Measurements from ENCODE around the gene SYNPO2. TPM values are rescaled to one million over a fixed set of nuclear protein-coding genes. Genes with fewer than 3 reads are reported as not detected.

SYNPO2 gene
- total RNA-seq, 1 donor from 2014 or later = 0.09 TPM

DNA sequence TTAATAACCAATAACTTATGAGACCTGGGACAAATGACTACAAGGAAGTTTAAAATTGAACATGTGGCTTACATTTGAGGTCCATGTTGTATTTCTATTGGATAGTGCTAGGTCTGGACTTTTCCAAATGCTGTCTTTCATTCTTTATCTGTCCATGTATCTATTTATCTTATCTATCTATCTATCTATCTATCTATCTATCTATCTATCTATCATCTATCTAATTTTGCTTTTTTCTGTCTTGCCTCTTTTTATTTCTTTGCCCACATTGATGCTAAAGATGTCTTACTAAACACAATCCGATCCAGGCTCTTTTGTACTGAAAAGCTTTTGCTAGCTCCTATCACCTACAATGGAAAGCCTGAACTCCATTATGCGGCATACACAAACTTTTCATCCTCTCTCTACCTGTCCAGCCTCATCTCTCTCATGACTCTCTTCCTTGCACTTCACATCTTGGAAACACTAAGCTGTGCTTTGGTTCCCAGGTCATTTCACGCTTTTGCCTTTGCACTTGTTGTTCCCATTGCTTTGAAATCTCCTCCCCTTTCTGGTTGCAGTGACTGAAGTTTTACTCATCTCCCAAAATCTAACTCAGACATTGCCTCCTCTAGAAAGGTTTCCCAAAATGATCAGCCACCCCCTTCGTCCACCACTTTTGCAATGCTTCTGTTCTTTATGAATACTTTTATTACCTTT is 107.2 kb downstream of the SYNPO2 start:
- H2AFZ ChIP-seq (replicated peaks) = no peak overlapping the region
- DNase-seq (ENCODE audit: low spot score) = no peak

DNA sequence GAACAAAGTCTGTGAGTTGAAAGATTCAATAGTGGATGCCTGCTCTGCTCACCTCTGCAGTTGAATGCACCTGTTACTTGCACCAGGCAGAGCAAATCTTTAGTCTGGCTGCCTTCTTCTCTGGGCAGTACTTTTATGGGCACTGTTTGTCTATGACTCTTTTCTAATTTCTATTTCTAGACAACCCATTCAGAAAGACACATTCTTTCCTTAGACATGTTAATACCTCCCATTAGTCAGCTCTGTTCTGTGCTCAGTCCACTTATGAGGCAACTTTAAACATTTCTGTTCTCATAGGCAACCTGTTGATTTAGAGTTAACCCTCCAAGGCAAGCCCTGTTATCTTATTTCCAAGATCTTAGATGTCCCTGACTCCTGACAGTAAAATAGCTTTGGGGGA is 108.9 kb downstream of the SYNPO2 start:
- H3K4me2 ChIP-seq = no peak overlapping the region
- Mint-ChIP-seq H3K27me3 (ENCODE audit: insufficient read depth, low read depth) (peaks cover 2% of the 10 kb centered on the region), H3K27ac (no peak overlapping the region), H3K36me3 (no peaks in the 10 kb centered on the region), H3K4me3 (no peak overlapping the region), H3K4me1 (no peaks in the 10 kb centered on the region), H3K9me3 (no peaks in the 10 kb centered on the region)
- H3K79me2 ChIP-seq (ENCODE audit: low read depth) = no peaks in the 10 kb centered on the region
- no peak for TF ChIP-seq EZH2 (IDR thresholded peaks at IDR 0.05)
- TF ChIP-seq, protein P1, sequence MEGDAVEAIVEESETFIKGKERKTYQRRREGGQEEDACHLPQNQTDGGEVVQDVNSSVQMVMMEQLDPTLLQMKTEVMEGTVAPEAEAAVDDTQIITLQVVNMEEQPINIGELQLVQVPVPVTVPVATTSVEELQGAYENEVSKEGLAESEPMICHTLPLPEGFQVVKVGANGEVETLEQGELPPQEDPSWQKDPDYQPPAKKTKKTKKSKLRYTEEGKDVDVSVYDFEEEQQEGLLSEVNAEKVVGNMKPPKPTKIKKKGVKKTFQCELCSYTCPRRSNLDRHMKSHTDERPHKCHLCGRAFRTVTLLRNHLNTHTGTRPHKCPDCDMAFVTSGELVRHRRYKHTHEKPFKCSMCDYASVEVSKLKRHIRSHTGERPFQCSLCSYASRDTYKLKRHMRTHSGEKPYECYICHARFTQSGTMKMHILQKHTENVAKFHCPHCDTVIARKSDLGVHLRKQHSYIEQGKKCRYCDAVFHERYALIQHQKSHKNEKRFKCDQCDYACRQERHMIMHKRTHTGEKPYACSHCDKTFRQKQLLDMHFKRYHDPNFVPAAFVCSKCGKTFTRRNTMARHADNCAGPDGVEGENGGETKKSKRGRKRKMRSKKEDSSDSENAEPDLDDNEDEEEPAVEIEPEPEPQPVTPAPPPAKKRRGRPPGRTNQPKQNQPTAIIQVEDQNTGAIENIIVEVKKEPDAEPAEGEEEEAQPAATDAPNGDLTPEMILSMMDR (IDR thresholded peaks at IDR 0.05) = no peak
- TF ChIP-seq EZH2phosphoT487 (IDR thresholded peaks at IDR 0.05) = no peak
- H3K9me3 ChIP-seq (ENCODE audit: low read depth) = no peaks in the 10 kb centered on the region
- H4K20me1 ChIP-seq (ENCODE audit: low read depth) = no peaks in the 10 kb centered on the region
- no peaks in the 10 kb centered on the region for H3K27me3 ChIP-seq
- H3K36me3 ChIP-seq = no peaks in the 10 kb centered on the region
- no peak overlapping the region for H3K4me3 ChIP-seq
- peak overlapping the region; percentile 4 for H2AFZ ChIP-seq (replicated peaks)
- no peaks in the 10 kb centered on the region for H3F3A ChIP-seq (ENCODE audit: low read depth)
- H3K4me1 ChIP-seq = no peaks in the 10 kb centered on the region
- no peak overlapping the region for H3K27ac ChIP-seq
- DNase-seq (ENCODE audit: low spot score) = no peak
- H3K9ac ChIP-seq = no peak overlapping the region

More for the DNA sequence above, 107.2 kb downstream of the SYNPO2 start:
- no peaks in the 10 kb centered on the region for H3K9me3 Mint-ChIP-seq
- no peak overlapping the region for H3K4me2 ChIP-seq
- no peak overlapping the region for H3K4me3 ChIP-seq
- no peak overlapping the region for H3K4me3 Mint-ChIP-seq
- H3K27ac Mint-ChIP-seq = no peak overlapping the region
- H3K36me3 Mint-ChIP-seq = no peaks in the 10 kb centered on the region
- no peak overlapping the region for H3K9ac ChIP-seq
- H3F3A ChIP-seq (ENCODE audit: low read depth) = no peaks in the 10 kb centered on the region
- H3K27me3 Mint-ChIP-seq (ENCODE audit: insufficient read depth, low read depth) = peaks cover 2% of the 10 kb centered on the region
- no peaks in the 10 kb centered on the region for H3K36me3 ChIP-seq
- H3K79me2 ChIP-seq (ENCODE audit: low read depth) = no peaks in the 10 kb centered on the region
- H3K4me1 ChIP-seq = no peaks in the 10 kb centered on the region
- H3K4me1 Mint-ChIP-seq = no peaks in the 10 kb centered on the region
- no peaks in the 10 kb centered on the region for H3K27me3 ChIP-seq
- no peaks in the 10 kb centered on the region for H4K20me1 ChIP-seq (ENCODE audit: low read depth)
- TF ChIP-seq EZH2phosphoT487 (IDR thresholded peaks at IDR 0.05) = no peak
- TF ChIP-seq, protein P1 (IDR thresholded peaks at IDR 0.05) = no peak
- TF ChIP-seq EZH2 (IDR thresholded peaks at IDR 0.05) = no peak
- H3K27ac ChIP-seq = no peak overlapping the region
- H3K9me3 ChIP-seq (ENCODE audit: low read depth) = no peaks in the 10 kb centered on the region

DNA sequence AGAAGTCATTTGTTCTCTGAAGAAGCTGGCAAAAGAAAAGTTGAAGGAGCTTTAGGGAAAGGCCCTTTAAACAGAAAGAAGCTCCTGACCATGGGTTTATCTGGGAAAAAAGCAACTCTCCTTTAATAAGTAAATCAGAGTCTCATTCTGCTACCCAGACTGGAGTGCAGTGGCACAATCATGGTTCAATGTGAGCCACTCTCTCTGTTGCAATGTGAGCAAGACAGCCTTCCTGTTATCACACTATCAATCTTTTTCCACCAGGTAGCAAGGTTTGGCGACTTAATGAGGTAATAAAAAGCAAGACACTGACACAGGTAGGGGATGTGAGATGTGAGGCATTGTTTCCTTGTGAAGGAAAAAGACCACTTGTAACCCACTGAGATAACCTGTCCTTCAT is 111.3 kb downstream of the SYNPO2 start:
- Mint-ChIP-seq H3K4me1 (no peaks in the 10 kb centered on the region), H3K27ac (no peak overlapping the region), H3K27me3 (ENCODE audit: insufficient read depth, low read depth) (peaks cover 2% of the 10 kb centered on the region), H3K9me3 (no peaks in the 10 kb centered on the region), H3K4me3 (no peak overlapping the region), H3K36me3 (no peaks in the 10 kb centered on the region)
- Histone ChIP-seq H3K79me2 (ENCODE audit: low read depth) (no peaks in the 10 kb centered on the region), H3K27ac (no peak overlapping the region), H3K36me3 (no peaks in the 10 kb centered on the region), H2AFZ (replicated peaks) (no peak overlapping the region), H3K4me2 (no peak overlapping the region), H3K9me3 (ENCODE audit: low read depth) (no peaks in the 10 kb centered on the region), H3K9ac (no peak overlapping the region), H3F3A (ENCODE audit: low read depth) (no peaks in the 10 kb centered on the region), H3K4me1 (no peaks in the 10 kb centered on the region), H3K27me3 (no peaks in the 10 kb centered on the region), H4K20me1 (ENCODE audit: low read depth) (no peaks in the 10 kb centered on the region), H3K4me3 (no peak overlapping the region)
- TF ChIP-seq, protein P1 (IDR thresholded peaks at IDR 0.05) = no peak
- no peak for TF ChIP-seq EZH2 (IDR thresholded peaks at IDR 0.05)
- no peak for TF ChIP-seq EZH2phosphoT487 (IDR thresholded peaks at IDR 0.05)
- no peak for DNase-seq (ENCODE audit: low spot score)
